Epithelial cell of esophagus (primary cell): ENCODE results near the gene ADCYAP1R1.
A peak's percentile ranks its signal among the peaks of the same experiment; 100 is the strongest.

Source experiments
- DNase-seq: peaks from one replicate; pipeline ENCODE4 v3.0.0; 2010; ENCODE audit warnings: low read depth
- H3K4me3 ChIP-seq: 2 replicates; pipeline ENCODE4 v1.5.1; 2011; ENCODE audit warnings: mild to moderate bottlenecking, low read length, control low read depth
- CTCF ChIP-seq: IDR thresholded peaks from 2 replicates; pipeline ENCODE4 v1.5.1; 2011; ENCODE audit warnings: low read depth, mild to moderate bottlenecking, low read length, control low read depth, inconsistent platforms; ENCODE audit not compliant: insufficient read depth; ENCODE audit errors: missing control alignments

Gene ADCYAP1R1

GRCh38 chr7:31052487-31052840 is 356 bp downstream of the ADCYAP1R1 start:
- DNase-seq, result no peak
- TF ChIP-seq CTCF, result no peak
- no peak overlapping the region for H3K4me3 ChIP-seq

DNA sequence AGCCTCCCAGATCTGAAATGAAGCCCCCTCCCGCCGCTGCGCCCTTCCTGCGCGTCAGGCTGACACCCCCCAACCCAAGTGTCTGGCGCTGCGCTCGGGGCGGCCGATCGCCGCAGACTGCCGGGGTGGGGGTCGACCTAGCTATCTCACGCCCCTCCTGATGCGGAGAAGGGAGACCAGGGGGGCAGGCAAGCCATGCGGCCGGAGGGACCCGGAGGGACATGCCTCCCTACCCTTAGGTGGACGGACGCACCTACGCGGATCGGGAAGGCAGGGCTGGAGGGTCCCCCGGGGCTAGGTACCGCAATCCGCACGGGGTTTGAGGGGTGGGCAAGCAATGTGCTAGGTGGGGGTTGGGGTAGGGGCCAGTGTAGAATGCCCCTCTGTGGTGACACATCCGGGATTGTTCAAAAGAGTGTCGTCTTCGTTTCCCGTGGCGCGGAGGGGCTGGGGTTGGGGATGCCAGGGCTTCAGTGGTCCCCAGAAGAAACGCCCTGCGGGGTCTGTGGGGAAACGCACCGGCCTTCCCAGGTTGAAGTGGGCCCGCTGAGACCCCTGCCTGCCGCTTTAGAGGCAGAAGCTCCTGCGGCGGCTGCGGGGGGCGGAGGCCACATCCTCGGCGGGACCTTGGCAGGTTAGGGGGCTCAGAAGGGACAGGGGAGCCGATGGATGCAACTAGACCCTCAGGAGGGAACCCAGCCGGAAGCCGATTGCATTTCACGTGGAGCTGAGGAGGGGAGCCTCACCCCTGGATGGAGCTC is 913 bp downstream of the ADCYAP1R1 start:
- TF ChIP-seq CTCF, result no peak
- DNase-seq, result no peak
- no peak overlapping the region for H3K4me3 ChIP-seq

- no peak for TF ChIP-seq CTCF
- DNase-seq, result no peak
- H3K4me3 ChIP-seq, result no peak overlapping the region
Observed at GRCh38 chr7:31053986-31054385, 1.9 kb downstream of the ADCYAP1R1 start.

DNA sequence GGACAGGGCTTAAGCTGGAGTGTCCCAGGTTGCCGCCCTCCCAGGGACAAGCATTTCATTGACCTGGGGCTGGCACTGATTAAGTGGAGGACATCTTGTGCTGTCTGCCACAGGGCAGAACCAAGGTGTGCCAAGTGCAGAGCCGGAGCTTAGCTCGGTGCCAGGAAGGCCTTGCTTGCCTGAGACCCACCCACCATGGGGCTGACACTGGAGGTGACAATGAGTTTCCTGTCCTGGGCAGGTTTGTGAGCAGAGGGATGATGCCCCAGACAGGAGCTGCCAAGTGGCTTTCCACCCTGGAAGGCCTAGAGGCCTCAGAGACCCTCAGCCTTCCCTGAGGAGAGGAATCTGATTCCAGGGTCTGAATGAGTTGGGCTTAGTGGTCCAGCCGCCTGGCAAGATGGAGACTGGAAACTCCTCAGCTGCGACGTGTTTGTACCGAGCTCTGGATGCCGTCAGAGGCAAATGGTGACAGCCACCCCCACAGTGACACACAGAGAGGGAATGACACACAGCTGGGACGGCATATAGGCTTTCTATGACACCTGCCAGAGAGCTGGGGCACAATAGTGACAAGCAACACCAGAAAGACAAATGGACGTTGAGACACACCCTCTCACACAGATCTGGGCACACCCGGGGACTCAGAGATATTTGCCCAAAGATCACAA is 2.6 kb downstream of the ADCYAP1R1 start:
- no peak overlapping the region for H3K4me3 ChIP-seq
- no peak for DNase-seq

DNA sequence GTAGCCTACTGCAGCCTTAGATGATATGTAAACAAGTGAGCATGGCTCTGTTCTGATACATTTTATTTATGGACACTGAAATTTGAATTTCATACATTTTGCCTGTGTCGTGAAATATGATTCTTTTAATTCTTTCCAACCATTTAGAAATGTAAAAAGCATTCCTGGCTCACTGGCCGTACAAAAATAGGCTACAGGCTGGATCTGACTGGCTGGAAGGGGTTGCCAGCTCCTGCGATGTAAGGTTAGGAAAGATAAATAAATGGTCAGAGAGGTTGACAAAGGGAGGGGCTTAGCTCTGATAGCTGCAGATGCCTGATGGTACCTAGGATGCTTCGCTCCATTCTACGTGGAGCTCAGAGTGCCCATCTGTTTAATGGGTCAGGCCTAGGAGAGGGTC is 3.4 kb downstream of the ADCYAP1R1 start:
- no peak for TF ChIP-seq CTCF
- H3K4me3 ChIP-seq, result no peak overlapping the region
- DNase-seq, result no peak

More for the DNA sequence above, 2.6 kb downstream of the ADCYAP1R1 start:
- TF ChIP-seq CTCF, result no peak

DNA sequence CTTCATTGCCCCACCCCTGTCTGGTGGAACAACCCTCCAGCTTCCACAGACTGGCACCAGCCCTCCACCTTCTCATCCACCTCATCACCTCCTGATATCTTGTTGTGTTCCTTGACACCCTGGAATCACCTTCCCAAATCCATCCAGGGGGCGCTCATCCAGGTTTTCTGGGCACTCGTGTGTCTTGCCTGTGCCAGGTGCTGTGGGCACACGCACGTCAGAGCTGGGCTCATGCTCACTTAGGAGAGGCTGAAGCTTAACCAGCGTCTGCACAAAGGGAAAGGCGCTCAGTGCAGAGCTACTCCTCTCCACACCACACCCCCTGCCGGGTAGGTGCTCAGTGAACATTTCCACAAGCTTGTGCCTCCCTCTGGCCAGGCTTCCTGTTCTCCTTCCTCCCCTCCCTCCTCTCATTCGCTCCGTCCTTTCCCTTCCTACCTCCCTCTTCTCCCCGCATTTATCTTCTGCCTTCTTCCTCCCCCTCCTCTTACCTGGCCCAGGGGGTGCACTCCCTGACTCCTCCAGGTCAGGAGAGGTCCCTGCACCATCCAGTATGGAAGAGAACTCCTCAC is 4.8 kb downstream of the ADCYAP1R1 start:
- DNase-seq, result peak; percentile 1
- H3K4me3 ChIP-seq, result no peak overlapping the region
- no peak for TF ChIP-seq CTCF
